Lower lobe of right lung (tissue), 2 donors: ENCODE results near the gene PHC3. TPM values are rescaled to one million over a fixed set of nuclear protein-coding genes. Genes with fewer than 3 reads are reported as not detected.

Experiments
- ATAC-seq, 2 donors: fragments of 200-7000 bp; cut with Tn5 transposase; one replicate each; pipeline ENCODE4 v1.9.1; 2020 to 2022; ENCODE audit warnings: mild to moderate bottlenecking in 2 of 2, moderate library complexity in 2 of 2
- DNase-seq: peaks from one replicate; pipeline ENCODE4 v3.0.0-alpha.2; 2020
- H3K27ac ChIP-seq: fragments of 200-600 bp; one replicate; pipeline ENCODE4 v1.8.0; 2022
- H3K27me3 ChIP-seq: fragments of 200-600 bp; one replicate; pipeline ENCODE4 v1.8.0; 2022; ENCODE audit warnings: low read depth
- H3K36me3 ChIP-seq: fragments of 200-600 bp; one replicate; pipeline ENCODE4 v1.8.0; 2022; ENCODE audit warnings: mild to moderate bottlenecking
- H3K4me1 ChIP-seq: fragments of 200-600 bp; one replicate; pipeline ENCODE4 v1.8.0; 2022
- H3K4me3 ChIP-seq: fragments of 200-600 bp; one replicate; pipeline ENCODE4 v1.8.0; 2022; ENCODE audit warnings: mild to moderate bottlenecking
- H3K9me3 ChIP-seq: fragments of 200-600 bp; one replicate; pipeline ENCODE4 v1.8.0; 2022
- intact Hi-C: fragments of 100-400 bp; cut with DNase I; formaldehyde crosslinking; loops from one replicate; pipeline ENCODE4 v1.11.0; 2022
- total RNA-seq: library from RNA; stranded (reverse); fragmentation: NEBNext Ultra II Directional; extraction: Animal tissue kit (Norgen Biotek cat#: 25700); gene quantifications from one replicate; pipeline ENCODE4 v1.2.1, GENCODE V29; 2021
- TF ChIP-seq, protein P1 (sequence below): fragments of 200-600 bp; IDR thresholded peaks from one replicate; pipeline ENCODE4 v1.8.0; 2022; ENCODE audit warnings: antibody characterized with exemption, mild to moderate bottlenecking
- donor health status: DM: no; HTN: yes; CAD: no; lungs with severe emphysema.

Gene PHC3
- total RNA-seq, 1 donor from 2014 or later = 89.9 TPM

DNA sequence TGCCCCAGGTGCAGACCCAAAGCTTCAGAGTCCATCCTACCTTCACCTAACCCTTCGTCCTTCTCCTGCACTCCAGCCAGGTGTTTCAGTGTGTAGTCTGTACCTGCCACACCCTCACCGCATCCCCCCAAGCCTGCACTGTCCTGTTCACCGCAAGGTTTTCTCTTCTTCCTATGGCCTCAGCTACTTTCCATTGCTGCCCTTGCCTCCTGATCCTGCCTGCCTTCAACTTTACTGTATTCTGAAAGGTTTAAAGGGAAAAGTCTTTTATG, 134.5 kb downstream of the PHC3 start:
- Histone ChIP-seq H3K36me3 (no peaks in the 10 kb centered on the region), H3K4me1 (peaks cover 33% of the 10 kb centered on the region), H3K4me3 (no peak overlapping the region), H3K27me3 (no peaks in the 10 kb centered on the region), H3K9me3 (no peaks in the 10 kb centered on the region), H3K27ac (peak overlapping the region; percentile 60)
- intact Hi-C loops = no loop called here
- ATAC-seq (no peak), DNase-seq (no peak)
- TF ChIP-seq, protein P1, sequence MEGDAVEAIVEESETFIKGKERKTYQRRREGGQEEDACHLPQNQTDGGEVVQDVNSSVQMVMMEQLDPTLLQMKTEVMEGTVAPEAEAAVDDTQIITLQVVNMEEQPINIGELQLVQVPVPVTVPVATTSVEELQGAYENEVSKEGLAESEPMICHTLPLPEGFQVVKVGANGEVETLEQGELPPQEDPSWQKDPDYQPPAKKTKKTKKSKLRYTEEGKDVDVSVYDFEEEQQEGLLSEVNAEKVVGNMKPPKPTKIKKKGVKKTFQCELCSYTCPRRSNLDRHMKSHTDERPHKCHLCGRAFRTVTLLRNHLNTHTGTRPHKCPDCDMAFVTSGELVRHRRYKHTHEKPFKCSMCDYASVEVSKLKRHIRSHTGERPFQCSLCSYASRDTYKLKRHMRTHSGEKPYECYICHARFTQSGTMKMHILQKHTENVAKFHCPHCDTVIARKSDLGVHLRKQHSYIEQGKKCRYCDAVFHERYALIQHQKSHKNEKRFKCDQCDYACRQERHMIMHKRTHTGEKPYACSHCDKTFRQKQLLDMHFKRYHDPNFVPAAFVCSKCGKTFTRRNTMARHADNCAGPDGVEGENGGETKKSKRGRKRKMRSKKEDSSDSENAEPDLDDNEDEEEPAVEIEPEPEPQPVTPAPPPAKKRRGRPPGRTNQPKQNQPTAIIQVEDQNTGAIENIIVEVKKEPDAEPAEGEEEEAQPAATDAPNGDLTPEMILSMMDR = no peak

- Histone ChIP-seq H3K9me3 (no peaks in the 10 kb centered on the region), H3K4me3 (no peak overlapping the region), H3K27me3 (no peaks in the 10 kb centered on the region), H3K27ac (peak overlapping the region; percentile 60), H3K36me3 (no peaks in the 10 kb centered on the region), H3K4me1 (peaks cover 33% of the 10 kb centered on the region)
- DNase-seq (no peak), ATAC-seq (no peak)
- intact Hi-C loops = no loop called here
- TF ChIP-seq, protein P1 = no peak
Observed at GRCh38 chr3:170046269-170047132, 135.0 kb downstream of the PHC3 start.

- TF ChIP-seq, protein P1 = no peak
- Histone ChIP-seq H3K36me3 (no peaks in the 10 kb centered on the region), H3K27ac (peak overlapping the region; percentile 60), H3K9me3 (no peaks in the 10 kb centered on the region), H3K4me1 (peaks cover 27% of the 10 kb centered on the region), H3K4me3 (no peak overlapping the region), H3K27me3 (no peaks in the 10 kb centered on the region)
- intact Hi-C loops = no loop called here
- no peak for DNase-seq
- peak; percentile 28 to 37 for ATAC-seq
Observed at GRCh38 chr3:170044795-170045244, 136.7 kb downstream of the PHC3 start.

GRCh38 chr3:170044271-170044670, 137.3 kb downstream of the PHC3 start:
- peak; percentile 5 to 20 for ATAC-seq
- Histone ChIP-seq H3K27ac (peak overlapping the region; percentile 60), H3K4me3 (no peak overlapping the region), H3K4me1 (peaks cover 23% of the 10 kb centered on the region), H3K36me3 (no peaks in the 10 kb centered on the region), H3K9me3 (no peaks in the 10 kb centered on the region), H3K27me3 (no peaks in the 10 kb centered on the region)
- TF ChIP-seq, protein P1 = no peak
- intact Hi-C loops = no loop called here
- DNase-seq = no peak

DNA sequence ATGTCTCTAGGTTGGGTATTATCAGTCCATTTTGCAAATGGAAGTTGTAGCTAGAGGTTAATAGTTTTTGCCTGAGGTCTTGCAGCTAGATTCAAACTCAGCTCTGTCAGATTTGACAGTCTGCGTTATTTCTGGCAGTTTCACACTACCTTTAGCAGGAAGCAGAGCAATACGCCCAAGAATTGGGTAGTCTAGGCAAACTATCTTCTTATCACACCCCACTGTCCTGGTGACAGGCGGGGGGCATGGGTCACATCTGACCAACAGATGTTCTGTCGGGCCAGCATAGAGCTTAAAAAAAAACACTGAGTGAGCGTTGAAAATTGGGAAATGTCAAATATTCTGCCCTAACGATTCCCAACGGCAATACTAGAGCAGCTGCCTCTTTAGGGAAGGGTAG, 138.0 kb downstream of the PHC3 start:
- Histone ChIP-seq H3K4me3 (no peak overlapping the region), H3K9me3 (no peaks in the 10 kb centered on the region), H3K27ac (no peak overlapping the region), H3K36me3 (no peaks in the 10 kb centered on the region), H3K4me1 (peaks cover 23% of the 10 kb centered on the region), H3K27me3 (peaks cover 2% of the 10 kb centered on the region)
- ATAC-seq (no peak), DNase-seq (no peak)
- intact Hi-C loops = no loop called here
- TF ChIP-seq, protein P1 = no peak
